ENCODE measurements around the gene RDH5.

GRCh38 chr12:55697686-55698085 lies 22.5 kb upstream of the RDH5 start:
- TF ChIP-seq CTCF (conservative IDR thresholded peaks at IDR 0.05 in 1 of 2, IDR thresholded peaks at IDR 0.05 in 1 of 2; ENCODE audit: extremely low read depth in 1 of 2, insufficient read depth in 1 of 2, low read depth in 1 of 2, low read length in 2 of 2) (no peak), EZH2 (IDR thresholded peaks at IDR 0.05; ENCODE audit: borderline replicate concordance, low read length) (no peak)
